Testis (tissue), 2 donors: ENCODE measurements around the gene C13orf46.

Experiments
- CTCF ChIP-seq, 3 experiments: fragments of 450-650 bp in 2 of 3; fragments of 200-600 bp in 1 of 3; sonication (generic) in 1 of 3; IDR thresholded peaks; one replicate each; pipeline ENCODE4 v1.5.1; 2016 to 2019; ENCODE audit warnings: antibody characterized with exemption in 3 of 3, mild to moderate bottlenecking in 2 of 3, moderate library complexity in 1 of 3
- POLR2A ChIP-seq: fragments of 450-650 bp; IDR thresholded peaks from one replicate; pipeline ENCODE4 v1.6.1; 2017; ENCODE audit warnings: antibody characterized with exemption, mild to moderate bottlenecking, moderate library complexity

GRCh38 chr13:113950451-113951245 is 23.2 kb downstream of the C13orf46 start:
- TF ChIP-seq CTCF (IDR thresholded peaks at IDR 0.05), result no peak
- no peak for TF ChIP-seq POLR2A
